Stimulated activated CD8-positive, alpha-beta memory T cell treated with anti-CD3 and anti-CD28 coated beads, Interleukin-4, amount 100 ng/mL, for 24 hours (primary cell): ENCODE measurements around the gene GRIP2.

Experiments used
- DNase-seq: peaks from one replicate; pipeline ENCODE4 v3.0.0-alpha.2; 2020; ENCODE audit warnings: low read depth

Gene GRIP2

GRCh38 chr3:14465425-14465824 lies 74.7 kb downstream of the GRIP2 start:
- DNase-seq: no peak

- no peak for DNase-seq
Observed at GRCh38 chr3:14464521-14464920, 75.6 kb downstream of the GRIP2 start.

GRCh38 chr3:14464141-14464465 lies 76.0 kb downstream of the GRIP2 start:
- no peak for DNase-seq

- DNase-seq: no peak
Observed at GRCh38 chr3:14463330-14464140, 76.6 kb downstream of the GRIP2 start.

DNA sequence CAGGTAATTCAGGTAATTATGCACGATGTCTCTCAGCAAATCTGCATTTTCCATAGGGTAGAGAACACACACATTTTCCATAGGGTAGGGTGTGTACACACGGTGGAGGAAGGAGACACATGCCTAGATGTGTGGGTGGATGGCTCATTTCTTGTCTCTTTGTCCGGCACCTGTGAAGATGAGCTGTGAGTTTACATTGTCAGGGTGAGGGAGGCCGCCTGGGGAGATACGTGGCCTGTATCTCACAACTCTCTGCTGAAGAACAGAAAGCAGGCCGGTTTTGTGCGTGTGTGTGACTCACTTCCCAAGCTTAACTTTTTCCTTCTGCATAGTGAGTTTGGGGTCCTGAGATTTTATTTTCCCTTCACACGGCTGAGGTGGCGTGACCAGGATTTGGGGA lies 77.4 kb downstream of the GRIP2 start:
- no peak for DNase-seq

DNA sequence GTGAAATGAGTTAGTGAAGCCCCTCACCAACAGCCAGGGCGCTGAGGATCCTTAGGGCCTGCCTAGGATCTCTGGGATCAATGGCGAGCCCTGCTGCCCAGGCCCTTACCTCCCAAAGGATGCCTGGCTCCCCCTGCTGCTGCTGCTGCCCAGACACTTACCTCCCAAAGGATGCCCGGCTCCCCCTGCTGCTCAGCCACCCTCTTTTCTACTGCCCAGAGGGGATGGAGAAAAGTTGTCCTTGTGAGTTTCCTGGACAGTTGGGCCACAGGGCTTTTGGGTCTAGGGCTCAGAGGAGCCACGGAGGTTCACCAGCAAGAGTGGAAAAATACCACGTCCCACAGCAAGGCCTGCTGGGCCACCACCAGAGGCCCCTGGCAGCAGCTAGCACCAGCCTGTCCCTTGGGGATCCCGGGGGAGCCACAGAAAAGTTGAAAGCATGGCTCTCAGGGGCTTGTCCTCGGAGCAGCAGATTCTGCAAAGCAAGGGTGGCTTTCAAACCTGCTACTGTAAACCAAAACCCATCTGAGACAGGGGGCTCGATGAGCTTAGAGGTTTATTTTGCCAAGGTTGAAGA lies 78.3 kb downstream of the GRIP2 start:
- no peak for DNase-seq

DNA sequence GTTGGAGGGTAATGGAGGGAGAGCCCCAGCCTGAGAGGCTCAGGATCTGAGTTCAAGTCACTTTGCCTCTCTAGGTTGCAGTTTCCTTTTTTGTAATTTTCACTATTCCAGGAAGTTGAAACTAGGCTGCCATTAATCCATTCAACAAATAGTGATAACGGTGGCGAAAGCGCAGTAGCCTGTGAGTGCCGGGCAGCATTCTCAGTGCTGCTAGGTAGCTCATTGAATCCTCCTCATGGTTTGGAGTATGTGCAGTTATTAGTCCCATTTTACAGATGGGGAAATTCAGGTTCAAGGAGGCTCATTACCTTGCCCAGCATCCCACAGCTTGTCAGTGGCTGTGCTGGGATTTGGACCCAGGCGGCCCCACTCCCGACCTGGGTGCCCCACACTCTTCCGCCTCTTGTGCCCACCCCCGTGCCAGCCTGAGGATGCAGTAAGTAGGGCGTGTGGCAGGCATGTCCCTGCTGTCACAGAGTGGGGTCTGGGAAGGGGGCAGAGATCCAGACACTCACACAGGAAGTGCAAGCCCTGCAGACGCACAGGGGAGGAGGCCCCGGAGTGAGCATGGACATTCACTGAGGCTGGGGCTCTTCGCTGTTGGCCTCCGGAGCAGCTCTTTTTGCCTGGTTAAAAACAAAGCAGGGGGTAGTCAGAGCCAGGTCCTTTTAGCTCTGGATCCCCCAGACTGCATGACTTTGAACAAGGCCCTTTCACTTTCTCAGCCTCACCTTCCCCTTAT lies 79.0 kb downstream of the GRIP2 start:
- DNase-seq: no peak

GRCh38 chr3:14460342-14461005 lies 79.7 kb downstream of the GRIP2 start:
- DNase-seq: no peak

DNA sequence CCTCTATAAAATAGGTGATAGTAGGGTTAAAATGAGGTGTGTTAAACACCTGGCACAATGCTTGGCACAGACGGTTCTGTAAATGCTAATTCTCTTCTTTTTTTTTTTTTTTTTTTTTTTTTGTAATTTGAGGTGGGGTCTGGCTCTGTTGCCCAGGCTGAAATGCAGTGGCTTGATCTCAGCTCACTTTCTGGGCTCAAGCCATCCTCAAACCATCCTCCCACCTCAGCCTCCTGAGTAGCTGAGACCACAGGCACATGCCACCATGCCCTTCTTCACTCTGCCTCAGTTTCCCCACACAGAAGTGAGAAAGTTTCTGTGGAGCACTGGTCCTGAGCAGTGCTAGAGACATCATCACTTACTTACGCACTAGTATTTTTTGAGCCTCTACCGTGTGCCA lies 80.4 kb downstream of the GRIP2 start:
- DNase-seq: no peak

DNA sequence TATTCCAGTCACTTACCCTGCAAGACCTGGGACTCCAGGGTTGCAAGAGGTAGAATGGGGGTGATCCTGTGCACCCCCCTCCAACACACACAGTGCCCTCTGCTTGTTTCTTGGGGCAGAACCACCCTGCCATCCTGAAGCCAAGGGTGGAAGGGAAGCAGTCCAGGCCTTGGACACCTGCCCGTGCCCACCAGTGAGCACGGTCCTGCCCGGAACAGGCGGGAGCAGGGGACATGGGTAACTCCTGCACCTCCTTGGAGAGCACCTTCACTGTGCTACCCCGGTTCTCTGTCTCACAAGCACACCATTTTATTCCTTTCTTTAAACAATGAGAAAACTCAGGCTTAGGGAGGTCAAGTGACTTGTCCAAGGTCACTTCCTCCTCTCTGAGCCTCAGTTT lies 80.8 kb downstream of the GRIP2 start:
- DNase-seq: no peak

- no peak for DNase-seq
Observed at GRCh38 chr3:14458434-14459275, 81.5 kb downstream of the GRIP2 start.

GRCh38 chr3:14457999-14458398 lies 82.1 kb downstream of the GRIP2 start:
- DNase-seq: no peak

DNA sequence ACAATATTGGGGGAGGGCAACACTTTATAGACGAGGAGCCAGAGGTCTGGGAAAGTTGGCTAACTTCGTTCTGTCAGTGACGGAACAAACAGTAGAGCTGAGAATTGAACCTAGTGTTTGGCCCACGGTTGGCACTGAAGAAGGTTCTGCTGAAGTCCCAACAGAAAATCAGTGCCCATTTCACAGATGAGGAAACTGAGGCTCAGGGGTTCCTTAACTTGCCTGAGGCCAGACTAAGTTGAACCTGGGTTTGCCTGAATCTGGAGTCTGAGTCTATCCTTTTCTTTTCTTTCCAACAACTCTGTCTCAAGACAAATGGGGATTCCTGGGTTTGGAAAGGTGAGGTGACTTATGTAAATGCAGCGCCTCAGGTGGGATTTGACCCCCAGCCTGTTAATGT lies 82.7 kb downstream of the GRIP2 start:
- no peak for DNase-seq

- DNase-seq: no peak
Observed at GRCh38 chr3:14456794-14457193, 83.3 kb downstream of the GRIP2 start.

GRCh38 chr3:14455571-14456317 lies 84.4 kb downstream of the GRIP2 start:
- DNase-seq: no peak

GRCh38 chr3:14454639-14455310 lies 85.4 kb downstream of the GRIP2 start:
- DNase-seq: no peak

GRCh38 chr3:14453876-14454638 lies 86.1 kb downstream of the GRIP2 start:
- no peak for DNase-seq

GRCh38 chr3:14452740-14453710 lies 87.1 kb downstream of the GRIP2 start:
- DNase-seq: no peak
